Trophoblast cell (in vitro differentiated cells and primary cell): ENCODE data around the gene SAMD8.

Source experiments
- DNase-seq, 2 donors: peaks; one replicate each; pipeline ENCODE4 v3.0.0-alpha.2; 2016
- H2AFZ ChIP-seq: 2 replicates; pipeline ENCODE4 v1.6.1; 2013; ENCODE audit warnings: low read length, moderate library complexity, mild to moderate bottlenecking; ENCODE audit not compliant: insufficient read depth, poor library complexity
- H2AK5ac ChIP-seq: 2 replicates; pipeline ENCODE4 v1.6.1; 2013; ENCODE audit warnings: mild to moderate bottlenecking, low read length
- H2BK120ac ChIP-seq: 2 replicates; pipeline ENCODE4 v1.6.1; 2013; ENCODE audit warnings: low read length, mild to moderate bottlenecking, moderate library complexity; ENCODE audit not compliant: insufficient read depth, poor library complexity
- H2BK12ac ChIP-seq: 2 replicates; pipeline ENCODE4 v1.6.1; 2013; ENCODE audit warnings: mild to moderate bottlenecking, low read length, moderate library complexity
- H2BK5ac ChIP-seq: 2 replicates; pipeline ENCODE4 v1.6.1; 2013; ENCODE audit warnings: low read length, low read depth, moderate library complexity, mild to moderate bottlenecking; ENCODE audit not compliant: poor library complexity
- H3K14ac ChIP-seq: 2 replicates; pipeline ENCODE4 v1.6.1; 2013; ENCODE audit warnings: mild to moderate bottlenecking, low read length
- H3K18ac ChIP-seq: 2 replicates; pipeline ENCODE4 v1.6.1; 2013; ENCODE audit warnings: mild to moderate bottlenecking, low read length
- H3K23ac ChIP-seq: 2 replicates; pipeline ENCODE4 v1.6.1; 2013; ENCODE audit warnings: low read length
- H3K27ac ChIP-seq: 2 replicates; pipeline ENCODE4 v1.5.1; 2013; ENCODE audit warnings: low read depth, mild to moderate bottlenecking, inconsistent platforms, low read length, moderate library complexity
- H3K27me3 ChIP-seq: 2 replicates; pipeline ENCODE4 v1.6.1; 2013; ENCODE audit warnings: inconsistent platforms, mild to moderate bottlenecking, low read length, moderate library complexity; ENCODE audit not compliant: insufficient read depth
- H3K36me3 ChIP-seq, 2 experiments: 1 replicate in 1 of 2; 2 replicates in 1 of 2; pipeline ENCODE4 v1.6.1; 2013; ENCODE audit warnings: low read length in 2 of 2, mild to moderate bottlenecking in 2 of 2, moderate library complexity in 1 of 2; ENCODE audit not compliant: insufficient read depth in 2 of 2, control insufficient read depth in 1 of 2
- H3K4ac ChIP-seq: 2 replicates; pipeline ENCODE4 v1.6.1; 2013; ENCODE audit warnings: low read depth, mild to moderate bottlenecking, low read length, moderate library complexity
- H3K4me1 ChIP-seq, 2 experiments: 1 replicate in 1 of 2; 2 replicates in 1 of 2; pipeline ENCODE4 v1.6.1; 2013; ENCODE audit warnings: low read length in 2 of 2, mild to moderate bottlenecking in 2 of 2, moderate library complexity in 1 of 2; ENCODE audit not compliant: insufficient read depth in 2 of 2, control insufficient read depth in 1 of 2
- H3K4me2 ChIP-seq: 2 replicates; pipeline ENCODE4 v1.6.1; 2013; ENCODE audit warnings: inconsistent platforms, mild to moderate bottlenecking, low read length, moderate library complexity
- H3K4me3 ChIP-seq: 2 replicates; pipeline ENCODE4 v1.5.1; 2013; ENCODE audit warnings: mild to moderate bottlenecking, low read depth, low read length, inconsistent platforms
- H3K79me1 ChIP-seq: one replicate; pipeline ENCODE4 v1.6.1; 2013; ENCODE audit warnings: low read length
- H3K79me2 ChIP-seq: 2 replicates; pipeline ENCODE4 v1.6.1; 2013; ENCODE audit warnings: low read length, mild to moderate bottlenecking; ENCODE audit not compliant: control insufficient read depth, insufficient read depth, poor library complexity
- H3K9ac ChIP-seq: 2 replicates; pipeline ENCODE4 v1.6.1; 2013; ENCODE audit warnings: mild to moderate bottlenecking, low read length
- H3K9me3 ChIP-seq: 2 replicates; pipeline ENCODE4 v1.6.1; 2013; ENCODE audit warnings: low read depth, mild to moderate bottlenecking, control low read depth, inconsistent platforms, low read length; ENCODE audit not compliant: insufficient read depth
- H4K12ac ChIP-seq: 2 replicates; pipeline ENCODE4 v1.6.1; 2013; ENCODE audit warnings: low read depth, mild to moderate bottlenecking, low read length, moderate library complexity
- H4K8ac ChIP-seq: 2 replicates; pipeline ENCODE4 v1.6.1; 2013; ENCODE audit warnings: low read depth, mild to moderate bottlenecking, low read length, moderate library complexity
- H4K91ac ChIP-seq: one replicate; pipeline ENCODE4 v1.6.1; 2013; ENCODE audit warnings: low read depth, mild to moderate bottlenecking, low read length, moderate library complexity
- WGBS: extraction: QIAGEN DNeasy Blood & Tissue Kit; methylation state at CpG from one replicate; pipeline ENCODE4 v1.1.7; 2013; ENCODE audit warnings: missing lambda C conversion rate; ENCODE audit not compliant: insufficient read length, insufficient coverage; ENCODE audit errors: extremely low coverage; 5-methylcytosine and 5-hydroxymethylcytosine counted together

Gene SAMD8

DNA sequence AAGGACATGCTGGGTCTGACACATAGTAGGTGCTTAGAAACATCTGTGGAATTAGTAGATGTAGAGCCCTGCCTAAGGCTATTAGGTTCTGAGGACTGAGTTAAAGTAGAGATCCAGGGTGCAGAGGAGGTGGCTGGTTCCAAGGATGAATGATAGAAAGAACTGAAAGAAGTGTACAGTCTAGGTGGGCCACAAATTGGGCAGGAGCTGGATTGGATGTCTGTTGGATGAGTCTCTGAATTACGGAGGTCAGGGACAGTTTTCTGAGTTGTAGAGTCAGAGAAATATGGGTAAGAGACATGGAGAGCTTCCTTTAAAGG is 2.0 kb upstream of the SAMD8 start:
- Histone ChIP-seq H3K9ac (no peak overlapping the region), H2AK5ac (no peak overlapping the region), H3K27me3 (no peaks in the 10 kb centered on the region), H3K36me3 (no peaks in the 10 kb centered on the region), H2BK12ac (no peak overlapping the region), H3K23ac (no peak overlapping the region), H3K79me1 (peaks cover 15% of the 10 kb centered on the region), H3K9me3 (peaks cover 3% of the 10 kb centered on the region), H3K4me2 (no peak overlapping the region), H2AFZ (no peak overlapping the region), H3K18ac (no peak overlapping the region), H3K4me1 (peaks cover 0 to 8% of the 10 kb centered on the region in 2 experiments), H3K14ac (no peak overlapping the region), H3K79me2 (peaks cover 7% of the 10 kb centered on the region), H2BK5ac (no peak overlapping the region), H4K12ac (no peak overlapping the region), H3K27ac (no peak overlapping the region), H3K4me3 (no peak overlapping the region), H4K8ac (no peak overlapping the region), H2BK120ac (no peak overlapping the region), H4K91ac (no peak overlapping the region), H3K4ac (no peak overlapping the region)
- no peak for DNase-seq
- no CpG with 5 or more reads among the region's 1 CpG for WGBS

DNA sequence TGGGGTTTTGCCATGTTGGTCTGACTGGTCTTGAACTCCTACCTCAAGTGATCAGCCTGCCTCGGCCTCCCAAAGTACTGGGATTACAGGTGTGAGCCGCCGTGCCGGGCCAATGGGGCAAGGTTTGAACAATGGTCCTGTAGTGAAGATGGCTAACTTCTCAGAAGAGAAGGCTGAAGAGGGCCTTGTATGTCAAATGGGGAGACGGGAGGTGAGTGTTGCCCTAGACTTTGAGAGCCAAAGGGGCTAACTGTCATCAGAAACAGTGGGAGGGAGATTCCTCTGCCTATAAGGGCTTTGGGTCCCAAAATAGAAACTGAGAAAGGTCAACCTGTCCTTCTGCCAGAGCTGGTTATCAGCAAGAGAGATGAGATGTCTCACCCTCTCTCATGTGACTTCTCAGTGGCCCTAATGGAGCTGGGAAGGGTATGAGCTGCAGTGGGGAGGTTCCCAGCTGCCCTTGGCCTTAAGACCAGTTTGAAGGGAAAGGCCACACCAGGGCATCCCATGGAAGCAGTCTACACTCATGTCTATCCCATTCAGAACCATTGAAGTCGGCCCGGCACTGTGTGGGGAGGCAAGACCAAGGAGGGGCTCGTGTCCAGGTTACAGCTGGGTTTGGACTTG is 1.3 kb upstream of the SAMD8 start:
- no peak overlapping the region for H2BK12ac ChIP-seq
- H3K4ac ChIP-seq = no peak overlapping the region
- no peak overlapping the region for H2AFZ ChIP-seq
- H4K12ac ChIP-seq = no peak overlapping the region
- DNase-seq = no peak
- H3K4me3 ChIP-seq = no peak overlapping the region
- H3K18ac ChIP-seq = no peak overlapping the region
- no peak overlapping the region for H3K4me2 ChIP-seq
- H3K23ac ChIP-seq = no peak overlapping the region
- H3K4me1 ChIP-seq = peaks cover 0 to 8% of the 10 kb centered on the region in 2 experiments
- no peak overlapping the region for H2BK5ac ChIP-seq
- H3K9me3 ChIP-seq = peaks cover 3% of the 10 kb centered on the region
- no peak overlapping the region for H4K91ac ChIP-seq
- H2BK120ac ChIP-seq = no peak overlapping the region
- no CpG with 5 or more reads among the region's 8 CpGs for WGBS
- H4K8ac ChIP-seq = peak overlapping the region; percentile 97
- H3K36me3 ChIP-seq = no peaks in the 10 kb centered on the region
- H2AK5ac ChIP-seq = no peak overlapping the region
- no peak overlapping the region for H3K9ac ChIP-seq
- H3K79me1 ChIP-seq = peaks cover 14% of the 10 kb centered on the region
- no peak overlapping the region for H3K27ac ChIP-seq
- H3K79me2 ChIP-seq = peaks cover 7% of the 10 kb centered on the region
- no peaks in the 10 kb centered on the region for H3K27me3 ChIP-seq
- no peak overlapping the region for H3K14ac ChIP-seq

DNA sequence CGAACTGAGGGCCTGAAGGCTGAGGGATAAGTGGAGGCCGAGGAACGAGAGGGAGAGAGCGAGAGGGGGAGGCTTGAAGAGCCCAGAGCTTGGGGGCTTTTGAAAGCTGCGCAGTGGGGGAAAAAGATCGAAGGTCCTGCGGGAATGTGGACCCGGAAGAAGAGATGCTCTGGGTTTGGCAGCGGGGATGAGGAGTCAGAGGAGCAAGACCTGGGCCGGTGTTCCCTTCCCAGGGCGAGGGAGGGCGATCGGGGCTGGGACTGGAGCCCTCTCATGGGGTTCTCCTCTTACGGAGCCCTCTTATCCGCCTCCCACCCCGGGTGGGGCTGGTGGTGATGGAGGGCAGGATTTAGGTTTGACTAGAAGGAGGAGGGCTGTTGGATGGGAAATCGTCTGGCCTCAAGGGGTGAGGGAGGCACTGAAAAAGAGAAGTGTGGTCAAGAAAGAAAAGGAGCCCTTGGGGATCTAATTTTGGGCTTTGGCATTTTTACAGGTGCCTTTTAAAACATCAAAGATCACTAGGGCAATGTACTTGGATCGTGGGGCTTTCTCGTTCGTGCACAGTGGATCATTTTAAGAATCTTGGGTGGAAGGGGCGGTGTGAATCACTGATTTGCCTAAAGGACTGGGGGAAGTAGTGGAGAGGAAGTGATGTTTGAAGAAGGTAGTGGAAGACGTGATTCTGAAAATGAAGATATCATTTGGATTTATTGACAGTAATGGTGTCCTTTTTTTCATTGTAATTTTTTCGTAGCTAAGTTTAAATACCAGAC is 637 bp downstream of the SAMD8 start:
- no peaks in the 10 kb centered on the region for H3K9me3 ChIP-seq
- no peaks in the 10 kb centered on the region for H3K36me3 ChIP-seq
- peak overlapping the region; percentile 97 for H4K8ac ChIP-seq
- H3K4ac ChIP-seq = peak overlapping the region; percentile 93
- H2AFZ ChIP-seq = peak overlapping the region; percentile 82
- H3K27me3 ChIP-seq = no peaks in the 10 kb centered on the region
- peak overlapping the region; percentile 98 for H3K18ac ChIP-seq
- H3K14ac ChIP-seq = peak overlapping the region; percentile 94
- H4K12ac ChIP-seq = peak overlapping the region; percentile 96
- peak overlapping the region; percentile 94 for H3K4me3 ChIP-seq
- peaks cover 2 to 8% of the 10 kb centered on the region in 2 experiments for H3K4me1 ChIP-seq
- WGBS = 100% methylated on average over 1 of the region's 23 CpGs
- peaks cover 11% of the 10 kb centered on the region for H3K79me2 ChIP-seq
- peak overlapping the region; percentile 91 for H2BK120ac ChIP-seq
- no peak overlapping the region for H2BK12ac ChIP-seq
- peak; percentile 52 to 66 for DNase-seq
- H2AK5ac ChIP-seq = peak overlapping the region; percentile 35
- peak overlapping the region; percentile 97 for H3K27ac ChIP-seq
- H3K23ac ChIP-seq = no peak overlapping the region
- H4K91ac ChIP-seq = peak overlapping the region; percentile 95
- H3K4me2 ChIP-seq = peak overlapping the region; percentile 97
- H2BK5ac ChIP-seq = peak overlapping the region; percentile 94
- H3K9ac ChIP-seq = peak overlapping the region; percentile 48
- peaks cover 14% of the 10 kb centered on the region for H3K79me1 ChIP-seq

DNA sequence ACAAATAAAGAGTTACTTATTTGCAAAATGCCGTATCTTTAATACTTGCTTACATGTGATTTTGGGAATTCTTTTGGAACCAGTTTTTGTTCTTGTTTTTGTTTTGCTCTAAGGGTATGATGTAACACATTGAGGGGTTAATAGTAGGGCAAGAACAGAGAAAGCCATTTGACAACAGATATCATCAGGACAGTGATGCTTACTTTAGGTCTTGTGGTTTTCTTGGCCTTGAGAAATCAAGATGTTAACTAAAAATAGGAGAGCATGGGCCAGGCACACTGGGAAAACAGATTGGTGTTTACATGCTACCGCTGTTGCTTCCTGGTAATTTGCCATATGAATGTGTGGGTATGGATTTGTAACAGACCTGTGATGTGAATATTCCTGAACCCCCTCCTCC is 3.7 kb downstream of the SAMD8 start:
- Histone ChIP-seq H3K79me2 (peaks cover 12% of the 10 kb centered on the region), H3K14ac (no peak overlapping the region), H3K9ac (no peak overlapping the region), H2AK5ac (no peak overlapping the region), H3K27ac (peak overlapping the region; percentile 16), H2AFZ (no peak overlapping the region), H4K8ac (no peak overlapping the region), H4K91ac (no peak overlapping the region), H2BK120ac (no peak overlapping the region), H4K12ac (no peak overlapping the region), H2BK5ac (no peak overlapping the region), H3K4me1 (peaks cover 2% of the 10 kb centered on the region in 2 experiments), H3K4me2 (no peak overlapping the region), H3K79me1 (peaks cover 14% of the 10 kb centered on the region), H3K18ac (no peak overlapping the region), H3K9me3 (no peaks in the 10 kb centered on the region), H3K4me3 (no peak overlapping the region), H3K36me3 (no peaks in the 10 kb centered on the region), H2BK12ac (no peak overlapping the region), H3K4ac (peak overlapping the region; percentile 83), H3K27me3 (no peaks in the 10 kb centered on the region), H3K23ac (no peak overlapping the region)
- WGBS = no CpG with 5 or more reads among the region's 2 CpGs
- DNase-seq = no peak
